Mesothelial cell of epicardium (in vitro differentiated cells): ENCODE measurements around the gene PTPN5. TPM values are rescaled to one million over a fixed set of nuclear protein-coding genes. Genes with fewer than 3 reads are reported as not detected.
A peak's percentile ranks its signal among the peaks of the same experiment; 100 is the strongest.

Experiments
- DNase-seq, 2 experiments: peaks; one replicate each; pipeline ENCODE4 v3.0.0; 2021; ENCODE audit warnings: low spot score in 2 of 2; ENCODE audit not compliant: unreplicated experiment in 2 of 2
- H3K27ac Mint-ChIP-seq: 2 replicates; pipeline ENCODE4 v1.8.0; 2021; ENCODE audit warnings: mixed read lengths
- H3K27me3 Mint-ChIP-seq: 2 replicates; pipeline ENCODE4 v1.8.0; 2021; ENCODE audit warnings: low read depth, mixed read lengths
- H3K36me3 Mint-ChIP-seq: 2 replicates; pipeline ENCODE4 v1.8.0; 2021; ENCODE audit warnings: mixed read lengths
- H3K4me1 Mint-ChIP-seq: 2 replicates; pipeline ENCODE4 v1.8.0; 2021; ENCODE audit warnings: mixed read lengths
- H3K4me3 Mint-ChIP-seq: 2 replicates; pipeline ENCODE4 v1.8.0; 2021; ENCODE audit warnings: mild to moderate bottlenecking, moderate library complexity, mixed read lengths
- H3K9me3 Mint-ChIP-seq: 2 replicates; pipeline ENCODE4 v1.8.0; 2021; ENCODE audit warnings: mixed read lengths
- CTCF ChIP-seq: fragments of 200-600 bp; sonication (generic); IDR thresholded peaks from one replicate; pipeline ENCODE4 v1.5.0; 2021; ENCODE audit warnings: antibody characterized with exemption; ENCODE audit not compliant: unreplicated experiment
- total RNA-seq: library from RNA; stranded (reverse); gene quantifications from 3 replicates; pipeline ENCODE4 v1.2.1, GENCODE V29; 2021

PTPN5 gene
- total RNA-seq, 1 donor from 2014 or later = 3.3 TPM

- H3K4me1 Mint-ChIP-seq = peaks cover 19% of the 10 kb centered on the region
Measured at GRCh38 chr11:18722293-18722637, 69.3 kb downstream of the PTPN5 start.

DNA sequence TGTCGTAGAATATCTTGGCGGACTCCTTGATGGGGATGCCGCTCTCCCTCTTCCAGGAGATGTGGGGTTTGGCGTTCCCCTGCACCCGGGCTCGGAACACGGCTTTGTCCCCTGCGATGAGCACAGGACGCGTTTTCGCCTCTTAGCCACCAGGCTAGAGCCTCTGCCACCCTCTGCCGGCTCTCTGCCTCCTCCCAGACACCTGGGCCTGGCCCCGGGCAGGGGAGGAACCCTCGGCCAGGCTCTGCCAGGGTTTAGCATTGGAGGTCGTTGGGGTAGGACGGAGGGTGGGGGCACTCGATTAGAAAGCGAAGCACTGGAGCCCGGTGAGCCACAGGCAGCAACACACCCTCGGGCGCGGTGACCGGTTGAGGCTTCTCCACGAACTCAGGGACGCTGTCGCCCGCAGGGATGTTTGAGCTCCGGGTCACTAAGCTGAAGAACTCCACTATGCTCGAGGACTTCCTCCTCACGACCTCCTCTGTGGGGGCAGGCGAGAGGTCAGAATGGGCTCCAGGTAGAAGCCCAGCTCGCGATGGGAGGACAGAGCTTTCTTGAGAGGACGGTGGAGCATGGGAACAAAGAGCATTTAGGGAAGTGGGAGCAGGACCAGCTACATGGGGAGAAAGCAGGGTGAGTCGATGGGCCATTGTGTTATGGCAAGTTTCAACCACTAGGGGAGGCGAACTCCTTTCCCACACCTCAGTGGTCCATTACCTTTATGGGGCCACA, 69.9 kb downstream of the PTPN5 start:
- peak in 1 of 2 experiments; percentile 57 for DNase-seq
- Mint-ChIP-seq H3K4me1 (peaks cover 19% of the 10 kb centered on the region), H3K4me3 (peak overlapping the region; percentile 81), H3K36me3 (no peaks in the 10 kb centered on the region), H3K27me3 (peaks cover 28% of the 10 kb centered on the region), H3K27ac (peak overlapping the region; percentile 73), H3K9me3 (no peaks in the 10 kb centered on the region)
- peak; percentile 93 for TF ChIP-seq CTCF

More at GRCh38 chr11:18722293-18722637, 69.3 kb downstream of the PTPN5 start:
- TF ChIP-seq CTCF = peak; percentile 63
- H3K4me3 Mint-ChIP-seq = peak overlapping the region; percentile 81
- no peak overlapping the region for H3K27ac Mint-ChIP-seq
- peaks cover 23% of the 10 kb centered on the region for H3K27me3 Mint-ChIP-seq
- H3K9me3 Mint-ChIP-seq = no peaks in the 10 kb centered on the region
- no peak for DNase-seq
- no peaks in the 10 kb centered on the region for H3K36me3 Mint-ChIP-seq

GRCh38 chr11:18720808-18721560, 70.6 kb downstream of the PTPN5 start:
- H3K27ac Mint-ChIP-seq = peak overlapping the region; percentile 73
- H3K4me3 Mint-ChIP-seq = peak overlapping the region; percentile 81
- H3K27me3 Mint-ChIP-seq = peaks cover 34% of the 10 kb centered on the region
- no peak for TF ChIP-seq CTCF
- peaks cover 19% of the 10 kb centered on the region for H3K4me1 Mint-ChIP-seq
- H3K9me3 Mint-ChIP-seq = no peaks in the 10 kb centered on the region
- H3K36me3 Mint-ChIP-seq = no peaks in the 10 kb centered on the region
- DNase-seq = peak; percentile 64 to 81

DNA sequence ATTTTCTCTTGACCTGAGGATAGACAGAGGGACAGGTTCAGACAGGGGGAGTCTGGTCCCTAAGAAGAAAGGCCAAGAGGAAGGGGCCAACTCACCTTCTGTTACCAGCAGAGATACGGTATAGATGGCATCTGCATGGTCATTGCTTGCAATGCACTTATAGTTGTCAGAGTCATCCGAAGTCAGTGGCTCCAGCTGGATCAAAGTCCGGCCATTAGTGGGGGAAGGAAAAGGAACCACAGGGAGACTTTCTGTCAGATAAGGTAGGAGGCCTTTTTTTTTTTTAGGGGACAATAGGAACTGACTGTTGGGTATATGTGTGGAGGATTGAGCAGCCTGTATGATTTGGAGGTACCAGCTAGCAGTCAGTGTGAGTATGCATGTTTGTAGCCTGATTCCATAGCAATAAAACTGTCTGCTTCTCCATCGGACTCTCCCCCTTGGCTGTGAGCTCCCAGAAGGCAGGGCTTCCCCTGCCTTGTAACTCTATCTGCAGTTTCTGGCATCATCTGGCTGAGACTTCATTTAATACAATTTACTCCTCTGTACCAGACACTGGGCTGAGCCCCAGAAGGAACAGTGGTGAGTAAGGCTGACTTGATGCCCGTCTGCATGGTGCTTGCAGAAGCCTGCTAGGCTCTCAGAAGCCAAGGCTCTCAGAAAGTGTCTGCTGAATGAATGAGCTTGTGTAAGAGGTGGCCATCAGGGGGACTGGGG, 71.3 kb downstream of the PTPN5 start:
- H3K4me3 Mint-ChIP-seq = peak overlapping the region; percentile 81

DNA sequence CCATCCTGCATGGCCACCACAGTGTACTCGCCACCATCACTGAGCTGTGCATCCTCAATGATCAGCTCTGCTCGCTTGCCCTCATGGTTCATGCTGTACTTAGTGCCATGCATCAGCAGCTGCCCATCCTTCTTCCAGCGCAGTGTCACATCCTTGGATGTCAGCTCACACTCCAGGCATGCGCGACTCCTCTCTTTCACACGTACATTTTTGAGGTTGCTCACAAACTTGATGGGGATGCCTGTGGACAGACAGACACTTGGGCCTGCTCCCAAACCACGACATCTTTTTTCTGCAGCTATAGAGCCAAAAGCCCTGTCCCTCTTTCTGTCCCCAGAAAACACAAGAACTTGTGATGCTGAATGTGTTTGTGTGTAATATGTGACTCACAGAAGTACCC, 76.1 kb downstream of the PTPN5 start:
- Mint-ChIP-seq H3K4me1 (peaks cover 5% of the 10 kb centered on the region), H3K4me3 (no peak overlapping the region), H3K9me3 (no peaks in the 10 kb centered on the region), H3K36me3 (no peaks in the 10 kb centered on the region), H3K27me3 (peaks cover 72% of the 10 kb centered on the region), H3K27ac (no peak overlapping the region)
- DNase-seq = no peak
- no peak for TF ChIP-seq CTCF

More for the DNA sequence above, 71.3 kb downstream of the PTPN5 start:
- no peaks in the 10 kb centered on the region for H3K9me3 Mint-ChIP-seq
- H3K4me1 Mint-ChIP-seq = peaks cover 19% of the 10 kb centered on the region
- no peak for TF ChIP-seq CTCF
- H3K27ac Mint-ChIP-seq = peak overlapping the region; percentile 72
- peaks cover 39% of the 10 kb centered on the region for H3K27me3 Mint-ChIP-seq
- H3K36me3 Mint-ChIP-seq = no peaks in the 10 kb centered on the region
- no peak for DNase-seq
